DND-41 (cell line): ENCODE measurements around the gene KCNMA1.

Experiments used
- ATAC-seq: fragments of 200-7000 bp; cut with Tn5 transposase; 3 replicates; pipeline ENCODE4 v1.9.1; 2021; ENCODE audit warnings: low read depth; ENCODE audit not compliant: insufficient read depth
- DNase-seq: peaks from one replicate; pipeline ENCODE4 v3.0.0-alpha.2; 2020
- H2AFZ ChIP-seq: 2 replicates; pipeline ENCODE4 v1.6.0; 2012; ENCODE audit warnings: low read depth, low read length
- H3K27ac ChIP-seq: 2 replicates; pipeline ENCODE4 v1.5.1; 2012; ENCODE audit warnings: low read length, inconsistent platforms
- H3K27me3 ChIP-seq: fragments of 200-600 bp; sonication (generic); 2 replicates; pipeline ENCODE4 v1.6.0; 2012; ENCODE audit warnings: low read length, mild to moderate bottlenecking, inconsistent platforms; ENCODE audit not compliant: insufficient read depth, poor library complexity
- H3K36me3 ChIP-seq: 2 replicates; pipeline ENCODE4 v1.5.1; 2012; ENCODE audit warnings: low read length, inconsistent platforms; ENCODE audit not compliant: insufficient read depth
- H3K4me1 ChIP-seq: 2 replicates; pipeline ENCODE4 v1.5.1; 2012; ENCODE audit warnings: mild to moderate bottlenecking, low read length; ENCODE audit not compliant: insufficient read depth
- H3K4me2 ChIP-seq: 2 replicates; pipeline ENCODE4 v1.6.0; 2012; ENCODE audit warnings: mild to moderate bottlenecking, moderate library complexity, low read length, inconsistent platforms; ENCODE audit not compliant: insufficient read depth
- H3K4me3 ChIP-seq, 2 experiments: fragments of 200-600 bp in 1 of 2; shearing (Covaris generic) in 1 of 2; 2 replicates each; pipeline ENCODE4 v1.5.1; 2012 to 2016; ENCODE audit warnings: inconsistent platforms in 2 of 2, low read length in 2 of 2, mild to moderate bottlenecking in 2 of 2, low read depth in 1 of 2, moderate library complexity in 1 of 2
- H3K79me2 ChIP-seq: 2 replicates; pipeline ENCODE4 v1.6.0; 2012; ENCODE audit warnings: low read length, inconsistent platforms; ENCODE audit not compliant: insufficient read depth
- H3K9ac ChIP-seq: 2 replicates; pipeline ENCODE4 v1.6.0; 2012; ENCODE audit warnings: low read depth, mild to moderate bottlenecking, inconsistent platforms, low read length, moderate library complexity
- H3K9me3 ChIP-seq: 2 replicates; pipeline ENCODE4 v1.5.1; 2012; ENCODE audit warnings: low read length, moderate library complexity, mild to moderate bottlenecking, inconsistent platforms; ENCODE audit not compliant: insufficient read depth, severe bottlenecking
- H4K20me1 ChIP-seq: 2 replicates; pipeline ENCODE4 v1.6.0; 2012; ENCODE audit warnings: low read length; ENCODE audit not compliant: insufficient read depth
- EZH2 ChIP-seq: IDR thresholded peaks from 3 replicates; pipeline ENCODE4 v1.6.1; 2012; ENCODE audit warnings: borderline replicate concordance, low read depth, mild to moderate bottlenecking, moderate library complexity, low read length, inconsistent platforms; ENCODE audit not compliant: severe bottlenecking
- TF ChIP-seq, protein P1 (sequence below): IDR thresholded peaks from 2 replicates; pipeline ENCODE4 v1.5.1; 2012; ENCODE audit warnings: borderline replicate concordance, low read length, moderate library complexity, mild to moderate bottlenecking; ENCODE audit not compliant: poor library complexity, severe bottlenecking; ENCODE audit errors: extremely low read depth

Gene KCNMA1

DNA sequence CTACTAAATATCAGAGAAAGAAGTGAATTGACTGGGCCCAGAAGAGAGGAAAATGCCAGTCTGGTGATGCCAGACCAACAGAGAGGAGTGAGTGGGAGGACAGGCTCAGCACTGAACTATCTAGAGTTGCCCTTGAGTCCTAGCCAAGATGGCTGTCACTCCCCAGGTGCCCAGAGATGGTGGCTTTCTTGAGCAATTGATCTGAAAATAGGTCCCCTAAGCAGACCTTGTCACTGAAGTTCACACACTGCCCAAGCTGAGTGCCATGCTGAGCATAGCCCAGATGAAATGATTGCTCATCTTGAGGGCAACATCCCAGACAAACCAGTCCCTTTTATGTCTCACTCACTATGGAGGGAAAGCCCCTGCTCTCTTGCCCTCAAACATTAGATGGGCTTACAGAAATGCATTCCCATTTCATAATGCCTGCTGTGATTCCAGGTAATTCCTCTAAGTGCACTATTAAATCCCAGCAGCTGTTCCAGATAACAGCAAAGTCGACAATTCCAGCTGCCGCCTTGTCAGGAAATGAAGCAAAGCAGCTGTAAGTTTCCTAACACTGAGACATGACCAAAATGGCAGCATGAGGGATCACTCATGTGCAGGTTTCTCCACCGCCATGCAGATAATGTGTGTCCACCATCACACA, 329.4 kb downstream of the KCNMA1 start:
- Histone ChIP-seq H3K27ac (no peak overlapping the region), H2AFZ (no peak overlapping the region), H4K20me1 (no peaks in the 10 kb centered on the region), H3K27me3 (no peaks in the 10 kb centered on the region), H3K79me2 (no peaks in the 10 kb centered on the region), H3K4me3 (no peak overlapping the region), H3K9me3 (no peaks in the 10 kb centered on the region), H3K4me2 (no peak overlapping the region), H3K36me3 (no peaks in the 10 kb centered on the region), H3K9ac (no peak overlapping the region), H3K4me1 (no peaks in the 10 kb centered on the region)
- ATAC-seq = no peak
- no peak for TF ChIP-seq EZH2
- TF ChIP-seq, protein P1, sequence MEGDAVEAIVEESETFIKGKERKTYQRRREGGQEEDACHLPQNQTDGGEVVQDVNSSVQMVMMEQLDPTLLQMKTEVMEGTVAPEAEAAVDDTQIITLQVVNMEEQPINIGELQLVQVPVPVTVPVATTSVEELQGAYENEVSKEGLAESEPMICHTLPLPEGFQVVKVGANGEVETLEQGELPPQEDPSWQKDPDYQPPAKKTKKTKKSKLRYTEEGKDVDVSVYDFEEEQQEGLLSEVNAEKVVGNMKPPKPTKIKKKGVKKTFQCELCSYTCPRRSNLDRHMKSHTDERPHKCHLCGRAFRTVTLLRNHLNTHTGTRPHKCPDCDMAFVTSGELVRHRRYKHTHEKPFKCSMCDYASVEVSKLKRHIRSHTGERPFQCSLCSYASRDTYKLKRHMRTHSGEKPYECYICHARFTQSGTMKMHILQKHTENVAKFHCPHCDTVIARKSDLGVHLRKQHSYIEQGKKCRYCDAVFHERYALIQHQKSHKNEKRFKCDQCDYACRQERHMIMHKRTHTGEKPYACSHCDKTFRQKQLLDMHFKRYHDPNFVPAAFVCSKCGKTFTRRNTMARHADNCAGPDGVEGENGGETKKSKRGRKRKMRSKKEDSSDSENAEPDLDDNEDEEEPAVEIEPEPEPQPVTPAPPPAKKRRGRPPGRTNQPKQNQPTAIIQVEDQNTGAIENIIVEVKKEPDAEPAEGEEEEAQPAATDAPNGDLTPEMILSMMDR = no peak
- DNase-seq = no peak

DNA sequence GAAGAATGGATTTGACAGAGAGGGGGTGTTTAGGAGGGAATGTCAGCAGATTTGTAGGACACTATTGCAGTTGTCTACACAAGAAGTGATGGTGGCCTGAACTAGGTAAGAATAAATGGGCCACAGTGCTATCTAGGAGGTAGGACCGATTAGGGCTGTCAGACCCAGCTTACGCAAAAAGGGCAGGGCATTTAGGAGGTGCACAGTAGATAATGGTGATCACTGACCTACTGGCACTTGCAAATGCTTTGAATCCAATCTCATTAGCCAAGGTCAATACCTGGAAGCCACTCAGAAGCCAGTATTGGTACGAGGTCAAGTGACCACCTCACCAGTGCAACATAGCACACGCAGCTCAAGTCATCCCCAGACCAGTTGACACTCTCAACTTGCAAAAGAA, 330.9 kb downstream of the KCNMA1 start:
- Histone ChIP-seq H3K27ac (no peak overlapping the region), H3K79me2 (no peaks in the 10 kb centered on the region), H3K4me1 (no peaks in the 10 kb centered on the region), H3K9me3 (peaks cover 7% of the 10 kb centered on the region), H3K4me3 (no peak overlapping the region), H3K36me3 (no peaks in the 10 kb centered on the region), H2AFZ (no peak overlapping the region), H3K27me3 (no peaks in the 10 kb centered on the region), H3K9ac (no peak overlapping the region), H3K4me2 (no peak overlapping the region), H4K20me1 (no peaks in the 10 kb centered on the region)
- DNase-seq (no peak), ATAC-seq (no peak)
- TF ChIP-seq, protein P1 = no peak
- TF ChIP-seq EZH2 = no peak

DNA sequence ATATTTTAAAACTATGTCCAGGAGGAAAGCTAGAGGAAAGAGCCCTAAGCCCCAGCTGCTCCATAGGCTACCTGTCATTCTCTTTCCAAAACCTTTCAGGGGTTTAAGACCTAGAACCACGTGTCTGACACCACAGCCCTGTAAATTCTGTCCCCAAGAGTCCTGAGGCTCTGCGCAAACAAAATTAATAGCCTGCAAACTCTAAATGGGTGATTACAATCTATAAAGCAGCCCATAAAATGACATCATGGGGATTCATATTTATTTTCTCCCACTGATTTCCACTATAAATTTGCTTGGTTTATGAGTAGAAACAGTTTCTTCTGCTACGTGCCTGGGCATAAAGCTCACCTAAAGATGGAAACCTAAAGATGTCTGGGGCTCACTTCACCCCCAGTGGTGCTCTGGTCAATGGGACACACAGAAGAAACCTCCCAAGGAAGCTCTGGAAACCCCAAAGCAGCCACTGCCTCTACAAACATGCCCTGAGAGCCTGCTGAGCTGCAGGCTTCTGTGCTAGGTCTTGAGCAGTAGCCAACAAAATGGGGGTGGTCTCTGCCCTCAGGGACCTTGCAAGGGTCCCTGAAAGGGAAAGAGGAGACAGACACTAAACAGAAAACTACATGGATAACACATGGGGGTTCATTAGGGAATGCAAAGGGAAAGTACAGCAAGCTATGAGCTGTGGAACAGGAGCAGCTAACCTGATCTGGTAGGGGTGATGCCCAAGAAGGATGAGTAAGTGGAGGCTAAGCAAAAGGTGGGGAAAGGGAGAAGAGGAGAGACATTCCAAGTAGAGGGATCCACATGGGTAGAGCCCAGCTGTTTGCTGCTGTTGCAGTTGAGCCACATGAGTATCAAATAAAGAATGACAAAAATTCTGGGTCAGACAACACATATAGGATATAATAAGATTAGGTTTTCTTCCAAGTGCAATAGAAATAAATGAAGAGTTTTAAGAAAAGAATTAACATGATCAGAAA, 331.7 kb downstream of the KCNMA1 start:
- Histone ChIP-seq H2AFZ (no peak overlapping the region), H3K27me3 (no peaks in the 10 kb centered on the region), H4K20me1 (no peaks in the 10 kb centered on the region), H3K27ac (no peak overlapping the region), H3K4me3 (no peak overlapping the region), H3K4me2 (no peak overlapping the region), H3K79me2 (no peaks in the 10 kb centered on the region), H3K9ac (no peak overlapping the region), H3K36me3 (no peaks in the 10 kb centered on the region), H3K9me3 (peaks cover 7% of the 10 kb centered on the region), H3K4me1 (no peaks in the 10 kb centered on the region)
- no peak for TF ChIP-seq EZH2
- TF ChIP-seq, protein P1 = no peak
- ATAC-seq (no peak), DNase-seq (no peak)
